Measurements from ENCODE around the gene TMEM233.

- TF ChIP-seq CTCF (IDR thresholded peaks at IDR 0.05) (no peak), POLR2A (IDR thresholded peaks at IDR 0.05) (no peak)
These were observed 84.9 kb downstream of the TMEM233 start for GRCh38 chr12:119678459-119678858.

All from esophagus squamous epithelium (tissue), 4 donors.